T47D (cell line): Measurements from ENCODE around the gene MICAL3.

ENCODE experiments used
- DNase-seq, 2 experiments: peaks; one replicate each; pipeline versions ENCODE4 v3.0.0 to v3.0.0-alpha.2; 2011 to 2012; ENCODE audit warnings: low read depth in 1 of 2, low spot score in 1 of 2
- JUND ChIP-seq: IDR thresholded peaks from 2 replicates; pipeline ENCODE4 v1.6.1; 2012; ENCODE audit warnings: low read depth
- in situ Hi-C: cut with HindIII; loops from 2 replicates; pipeline ENCODE4 v1.10.0; 2016; ENCODE audit warnings: low sequenced_read_pairs, low pct_unique_long_range_greater_than_20kb

Gene MICAL3

DNA sequence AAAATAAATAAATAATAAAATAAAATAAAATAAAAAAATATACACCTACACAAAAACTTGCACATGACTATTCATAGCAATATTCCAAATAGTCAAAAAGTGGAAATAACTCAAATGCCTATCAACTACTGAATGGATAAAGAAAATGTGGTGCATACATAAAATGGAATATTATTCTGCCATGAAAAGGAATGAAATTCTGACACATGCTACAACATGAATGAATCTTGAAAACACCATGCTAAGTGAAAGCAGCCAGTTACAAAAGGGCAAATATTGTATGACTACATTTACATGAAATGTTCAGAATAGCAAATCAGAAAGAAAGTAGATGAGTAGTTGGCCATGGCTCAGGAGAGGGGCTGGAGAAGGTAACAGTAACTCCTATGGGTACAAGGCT is 46.3 kb downstream of the MICAL3 start:
- TF ChIP-seq JUND, result no peak
- in situ Hi-C loops, result no loop called here
- DNase-seq, result no peak

DNA sequence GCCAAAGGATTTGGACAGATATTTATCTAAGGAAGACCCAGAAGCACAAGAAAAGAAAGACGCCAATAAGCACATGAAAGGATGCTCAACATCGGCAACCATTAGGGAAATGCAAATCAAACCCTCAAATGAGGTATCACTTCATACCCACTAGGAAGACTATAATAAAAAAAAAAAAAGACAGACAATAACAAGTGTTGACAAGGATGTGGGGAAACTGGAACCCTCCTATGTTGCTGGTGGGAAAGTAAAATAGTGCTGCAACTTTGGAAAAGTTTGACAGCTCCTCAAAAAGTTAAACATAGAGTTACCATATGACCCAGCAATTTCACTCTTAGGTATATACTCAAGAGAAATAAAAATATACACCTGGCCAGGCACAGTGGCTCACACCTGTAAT is 47.0 kb downstream of the MICAL3 start:
- in situ Hi-C loops, result no loop called here
- no peak for TF ChIP-seq JUND
- DNase-seq, result no peak

DNA sequence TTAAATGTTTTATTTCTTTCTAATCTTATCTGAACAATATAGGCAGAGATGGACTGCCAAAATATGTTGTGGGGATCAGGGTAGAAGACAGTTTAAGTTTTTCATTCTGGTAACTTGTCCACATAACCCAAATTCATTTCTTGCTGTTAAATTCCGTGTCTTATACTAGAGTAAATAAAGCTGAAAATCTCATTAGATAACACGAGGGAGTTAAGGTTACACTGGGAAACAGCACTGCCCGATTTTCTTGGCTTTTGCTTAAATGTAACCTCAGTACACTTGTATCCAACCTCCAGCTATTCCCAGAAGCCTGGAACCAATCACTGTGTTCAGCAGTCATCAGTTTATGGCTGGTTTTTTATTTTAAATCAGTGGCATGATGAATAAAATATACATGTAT is 48.2 kb downstream of the MICAL3 start:
- in situ Hi-C loops, result no loop called here
- no peak for DNase-seq
- no peak for TF ChIP-seq JUND

GRCh38 chr22:17974703-17975372 is 49.5 kb downstream of the MICAL3 start:
- in situ Hi-C loops, result no loop called here
- no peak for TF ChIP-seq JUND
- DNase-seq, result no peak

GRCh38 chr22:17974087-17974486 is 50.3 kb downstream of the MICAL3 start:
- DNase-seq, result peak in 1 of 2 experiments; percentile 64
- no peak for TF ChIP-seq JUND
- in situ Hi-C loops, result no loop called here

GRCh38 chr22:17973217-17973616 is 51.1 kb downstream of the MICAL3 start:
- in situ Hi-C loops, result no loop called here
- no peak for DNase-seq
- no peak for TF ChIP-seq JUND

DNA sequence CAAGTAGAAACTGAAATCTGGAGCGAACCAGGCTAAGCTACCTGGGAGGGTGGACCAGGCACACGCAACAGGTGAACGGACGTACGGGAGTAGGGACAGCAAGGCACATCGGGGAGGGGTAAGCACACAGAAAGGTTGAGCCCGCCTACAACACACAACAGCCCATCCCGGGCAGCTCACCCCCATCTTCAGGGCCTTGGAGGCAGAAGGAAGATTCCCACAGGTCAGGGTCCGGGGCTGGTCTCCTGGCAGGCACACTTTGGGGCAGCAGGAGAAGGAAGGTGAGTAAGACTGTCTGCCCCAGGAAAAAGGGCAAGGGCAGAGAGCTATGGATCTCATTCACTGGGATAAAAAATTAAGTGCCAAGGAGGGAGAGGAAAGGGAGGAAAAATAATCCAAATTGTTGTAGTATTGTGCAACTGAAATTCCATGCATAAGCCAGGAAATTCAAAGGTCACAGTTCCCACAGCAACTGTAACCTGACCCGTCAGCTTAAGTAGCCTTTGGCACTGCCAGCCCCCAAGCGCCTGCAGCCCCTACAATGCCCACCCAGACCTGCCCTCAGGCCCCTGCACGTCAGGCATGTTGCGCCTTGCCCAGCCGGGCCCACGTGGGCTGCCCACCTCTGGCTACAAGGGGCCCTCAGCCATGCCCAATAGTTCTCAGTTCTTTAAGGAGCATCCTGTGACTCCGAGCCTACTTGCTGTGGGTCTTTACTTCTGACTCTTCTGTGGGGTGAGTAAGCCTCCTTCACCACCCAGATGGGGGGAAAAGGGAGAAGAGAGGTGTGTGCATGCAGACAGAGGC is 51.8 kb downstream of the MICAL3 start:
- peak in 1 of 2 experiments; percentile 61 for DNase-seq
- in situ Hi-C loops, result no loop called here
- no peak for TF ChIP-seq JUND

GRCh38 chr22:17971711-17972110 is 52.6 kb downstream of the MICAL3 start:
- in situ Hi-C loops, result no loop called here
- TF ChIP-seq JUND, result no peak
- no peak for DNase-seq

DNA sequence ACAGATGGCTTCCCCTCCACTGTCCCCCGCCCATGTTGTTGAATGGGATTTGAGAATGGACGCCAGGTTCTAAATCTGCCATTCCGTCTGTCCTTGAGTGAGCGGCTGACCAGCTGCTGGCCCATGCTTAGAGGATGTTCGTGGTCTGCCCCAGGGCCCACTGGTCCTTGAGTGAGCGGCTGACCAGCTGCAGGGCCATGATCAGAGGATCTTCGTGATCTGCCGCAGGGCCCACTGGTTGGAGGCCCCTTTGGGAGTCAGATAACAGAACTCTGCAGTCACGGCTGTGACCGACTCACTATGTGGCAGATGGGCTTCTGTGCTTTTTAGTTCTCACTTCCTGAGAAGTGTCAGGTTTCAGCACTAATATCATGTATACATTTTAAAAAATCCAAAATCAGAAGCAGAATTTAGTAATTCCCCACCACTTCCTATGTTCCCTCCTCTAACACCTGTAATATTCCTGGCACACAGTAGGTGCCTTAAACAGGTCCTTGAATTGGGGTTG is 54.1 kb downstream of the MICAL3 start:
- no peak for TF ChIP-seq JUND
- no peak for DNase-seq
- in situ Hi-C loops, result no loop called here

GRCh38 chr22:17969701-17970113 is 54.7 kb downstream of the MICAL3 start:
- TF ChIP-seq JUND, result no peak
- no peak for DNase-seq
- in situ Hi-C loops, result no loop called here

GRCh38 chr22:17968126-17968525 is 56.2 kb downstream of the MICAL3 start:
- in situ Hi-C loops, result no loop called here
- TF ChIP-seq JUND, result no peak

GRCh38 chr22:17966403-17966717 is 58.0 kb downstream of the MICAL3 start:
- in situ Hi-C loops, result no loop called here
- DNase-seq, result no peak
- TF ChIP-seq JUND, result no peak

More at GRCh38 chr22:17968126-17968525, 56.2 kb downstream of the MICAL3 start:
- no peak for DNase-seq
